ENCODE results near the gene NFATC2IP.

Gene NFATC2IP

DNA sequence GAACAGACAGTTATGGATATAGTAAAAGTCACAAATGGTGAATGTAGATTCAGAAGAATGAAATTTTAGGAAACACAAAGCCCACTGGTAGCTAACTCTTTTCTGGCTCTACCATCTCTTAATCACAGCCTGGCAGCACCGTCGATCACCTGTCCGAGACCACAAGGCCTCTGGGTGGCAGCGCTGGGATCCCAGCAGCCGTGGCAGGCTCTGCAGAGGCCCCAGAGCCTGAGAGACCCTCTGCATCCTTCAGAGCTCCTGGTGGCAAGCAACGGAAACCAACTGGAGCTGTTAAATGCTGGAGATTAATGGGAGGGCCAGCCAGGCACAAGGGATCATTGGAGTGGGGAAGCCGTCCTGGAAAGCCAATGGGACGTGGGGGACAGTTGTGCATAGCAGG is 60.4 kb downstream of the NFATC2IP start:
- DNase-seq, result no peak
- Histone ChIP-seq H3K14ac (ENCODE audit: low read length) (no peak overlapping the region), H3K27ac (ENCODE audit: low read depth, low read length) (no peak overlapping the region), H3K4me2 (ENCODE audit: low read length) (no peak overlapping the region), H3K4ac (ENCODE audit: low read depth, low read length) (no peak overlapping the region), H2BK120ac (ENCODE audit: insufficient read depth, low read length, poor library complexity) (no peak overlapping the region), H3K9me3 (ENCODE audit: insufficient read depth, low read depth, low read length) (peaks cover 3% of the 10 kb centered on the region), H3K9ac (ENCODE audit: low read length) (no peak overlapping the region), H2BK12ac (ENCODE audit: low read length) (no peak overlapping the region), H2AK5ac (ENCODE audit: low read length) (no peak overlapping the region), H3K27me3 (ENCODE audit: insufficient read depth, low read length) (no peaks in the 10 kb centered on the region), H4K91ac (ENCODE audit: low read depth, low read length) (no peak overlapping the region), H3K4me3 (ENCODE audit: low read depth, low read length) (no peak overlapping the region), H2AFZ (ENCODE audit: insufficient read depth, low read length, poor library complexity) (no peak overlapping the region), H3K18ac (ENCODE audit: low read length) (no peak overlapping the region), H3K23ac (ENCODE audit: low read length) (no peak overlapping the region), H4K8ac (ENCODE audit: low read depth, low read length) (no peak overlapping the region), H3K79me2 (ENCODE audit: control insufficient read depth, insufficient read depth, low read length, poor library complexity) (no peaks in the 10 kb centered on the region), H3K4me1 (ENCODE audit: control insufficient read depth in 1 of 2, insufficient read depth in 2 of 2, low read length in 2 of 2) (no peaks in the 10 kb centered on the region), H3K79me1 (ENCODE audit: low read length) (no peaks in the 10 kb centered on the region), H2BK5ac (ENCODE audit: low read depth, low read length, poor library complexity) (no peak overlapping the region), H3K36me3 (ENCODE audit: control insufficient read depth in 1 of 2, insufficient read depth in 2 of 2, low read length in 2 of 2) (no peaks in the 10 kb centered on the region), H4K12ac (ENCODE audit: low read depth, low read length) (no peak overlapping the region)
- no CpG with 5 or more reads among the region's 8 CpGs for WGBS (ENCODE audit: extremely low coverage, insufficient coverage, insufficient read length)

DNA sequence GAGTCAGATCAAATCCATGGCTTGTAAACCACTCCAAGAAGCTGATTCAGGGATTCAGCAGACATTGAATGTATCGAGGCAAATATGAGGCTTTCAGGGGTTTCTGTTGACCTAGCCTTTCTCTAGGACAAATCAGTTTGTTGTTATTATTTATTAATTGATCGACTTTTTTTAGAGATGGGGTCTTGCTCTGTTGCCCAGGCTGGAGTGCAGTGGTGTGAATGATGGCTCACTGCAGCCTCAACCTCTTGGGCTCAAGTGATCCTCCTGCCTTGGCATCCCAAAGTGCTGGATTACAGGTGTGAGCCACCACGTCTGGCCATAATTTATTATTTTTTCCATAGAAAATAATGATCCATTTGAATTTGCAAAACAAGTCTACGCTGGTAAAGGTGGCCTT is 61.1 kb downstream of the NFATC2IP start:
- H2BK12ac ChIP-seq (ENCODE audit: low read length), result no peak overlapping the region
- H2AFZ ChIP-seq (ENCODE audit: insufficient read depth, low read length, poor library complexity), result no peak overlapping the region
- WGBS (ENCODE audit: extremely low coverage, insufficient coverage, insufficient read length), result no CpG with 5 or more reads among the region's 4 CpGs
- H3K27me3 ChIP-seq (ENCODE audit: insufficient read depth, low read length), result no peaks in the 10 kb centered on the region
- no peaks in the 10 kb centered on the region for H3K4me1 ChIP-seq (ENCODE audit: control insufficient read depth in 1 of 2, insufficient read depth in 2 of 2, low read length in 2 of 2)
- no peak overlapping the region for H4K12ac ChIP-seq (ENCODE audit: low read depth, low read length)
- H3K9ac ChIP-seq (ENCODE audit: low read length), result no peak overlapping the region
- no peaks in the 10 kb centered on the region for H3K79me2 ChIP-seq (ENCODE audit: control insufficient read depth, insufficient read depth, low read length, poor library complexity)
- H4K8ac ChIP-seq (ENCODE audit: low read depth, low read length), result no peak overlapping the region
- H3K23ac ChIP-seq (ENCODE audit: low read length), result no peak overlapping the region
- H4K91ac ChIP-seq (ENCODE audit: low read depth, low read length), result no peak overlapping the region
- H3K9me3 ChIP-seq (ENCODE audit: insufficient read depth, low read depth, low read length), result peaks cover 3% of the 10 kb centered on the region
- no peak overlapping the region for H3K4ac ChIP-seq (ENCODE audit: low read depth, low read length)
- H2BK120ac ChIP-seq (ENCODE audit: insufficient read depth, low read length, poor library complexity), result no peak overlapping the region
- H3K4me3 ChIP-seq (ENCODE audit: low read depth, low read length), result no peak overlapping the region
- H3K79me1 ChIP-seq (ENCODE audit: low read length), result no peaks in the 10 kb centered on the region
- H3K36me3 ChIP-seq (ENCODE audit: control insufficient read depth in 1 of 2, insufficient read depth in 2 of 2, low read length in 2 of 2), result no peaks in the 10 kb centered on the region
- no peak overlapping the region for H3K4me2 ChIP-seq (ENCODE audit: low read length)
- H3K18ac ChIP-seq (ENCODE audit: low read length), result no peak overlapping the region
- H2AK5ac ChIP-seq (ENCODE audit: low read length), result no peak overlapping the region
- no peak for DNase-seq
- no peak overlapping the region for H2BK5ac ChIP-seq (ENCODE audit: low read depth, low read length, poor library complexity)
- no peak overlapping the region for H3K14ac ChIP-seq (ENCODE audit: low read length)
- H3K27ac ChIP-seq (ENCODE audit: low read depth, low read length), result no peak overlapping the region

DNA sequence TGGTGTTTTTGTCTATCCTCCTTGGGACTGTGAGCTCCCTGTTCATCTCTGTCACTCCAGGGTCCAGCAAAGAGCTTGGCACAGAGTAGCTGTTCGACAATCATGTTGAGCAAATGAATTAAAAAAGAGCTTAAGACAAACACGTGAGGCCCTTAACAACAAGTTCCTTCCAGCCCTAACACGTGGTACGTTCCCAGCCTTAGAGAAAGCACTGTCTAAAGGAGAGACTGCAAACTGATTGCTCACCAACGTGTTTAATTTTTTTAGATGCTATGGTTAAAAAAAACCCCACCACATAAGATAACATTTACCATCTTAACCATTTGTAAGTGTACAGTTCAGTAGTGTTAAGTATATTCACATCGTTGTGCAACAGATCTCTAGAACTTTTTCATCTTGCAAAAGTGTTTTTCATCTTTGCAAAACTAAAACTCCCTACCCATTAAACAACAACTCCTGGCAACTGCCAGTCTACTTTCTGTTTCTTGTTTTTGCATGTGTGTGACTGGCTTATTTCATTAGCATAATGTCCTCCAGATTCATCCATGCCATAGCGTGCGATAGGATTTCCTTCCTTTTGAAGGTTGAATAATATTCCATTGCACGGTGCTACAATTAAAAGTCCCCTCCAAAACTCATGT is 62.3 kb downstream of the NFATC2IP start:
- no peaks in the 10 kb centered on the region for H3K79me1 ChIP-seq (ENCODE audit: low read length)
- no peak overlapping the region for H3K18ac ChIP-seq (ENCODE audit: low read length)
- WGBS (ENCODE audit: extremely low coverage, insufficient coverage, insufficient read length), result no CpG with 5 or more reads among the region's 9 CpGs
- no peak overlapping the region for H2BK5ac ChIP-seq (ENCODE audit: low read depth, low read length, poor library complexity)
- no peaks in the 10 kb centered on the region for H3K79me2 ChIP-seq (ENCODE audit: control insufficient read depth, insufficient read depth, low read length, poor library complexity)
- H3K4me3 ChIP-seq (ENCODE audit: low read depth, low read length), result no peak overlapping the region
- no peak overlapping the region for H3K14ac ChIP-seq (ENCODE audit: low read length)
- no peak overlapping the region for H2BK120ac ChIP-seq (ENCODE audit: insufficient read depth, low read length, poor library complexity)
- H3K9ac ChIP-seq (ENCODE audit: low read length), result no peak overlapping the region
- no peak overlapping the region for H2BK12ac ChIP-seq (ENCODE audit: low read length)
- no peak overlapping the region for H2AFZ ChIP-seq (ENCODE audit: insufficient read depth, low read length, poor library complexity)
- no peak overlapping the region for H2AK5ac ChIP-seq (ENCODE audit: low read length)
- no peaks in the 10 kb centered on the region for H3K4me1 ChIP-seq (ENCODE audit: control insufficient read depth in 1 of 2, insufficient read depth in 2 of 2, low read length in 2 of 2)
- no peak overlapping the region for H3K27ac ChIP-seq (ENCODE audit: low read depth, low read length)
- no peak overlapping the region for H4K8ac ChIP-seq (ENCODE audit: low read depth, low read length)
- no peak overlapping the region for H3K4me2 ChIP-seq (ENCODE audit: low read length)
- no peak for DNase-seq
- H3K9me3 ChIP-seq (ENCODE audit: insufficient read depth, low read depth, low read length), result peaks cover 3% of the 10 kb centered on the region
- no peaks in the 10 kb centered on the region for H3K27me3 ChIP-seq (ENCODE audit: insufficient read depth, low read length)
- no peaks in the 10 kb centered on the region for H3K36me3 ChIP-seq (ENCODE audit: control insufficient read depth in 1 of 2, insufficient read depth in 2 of 2, low read length in 2 of 2)
- no peak overlapping the region for H4K12ac ChIP-seq (ENCODE audit: low read depth, low read length)
- no peak overlapping the region for H3K4ac ChIP-seq (ENCODE audit: low read depth, low read length)
- H4K91ac ChIP-seq (ENCODE audit: low read depth, low read length), result no peak overlapping the region
- H3K23ac ChIP-seq (ENCODE audit: low read length), result no peak overlapping the region

DNA sequence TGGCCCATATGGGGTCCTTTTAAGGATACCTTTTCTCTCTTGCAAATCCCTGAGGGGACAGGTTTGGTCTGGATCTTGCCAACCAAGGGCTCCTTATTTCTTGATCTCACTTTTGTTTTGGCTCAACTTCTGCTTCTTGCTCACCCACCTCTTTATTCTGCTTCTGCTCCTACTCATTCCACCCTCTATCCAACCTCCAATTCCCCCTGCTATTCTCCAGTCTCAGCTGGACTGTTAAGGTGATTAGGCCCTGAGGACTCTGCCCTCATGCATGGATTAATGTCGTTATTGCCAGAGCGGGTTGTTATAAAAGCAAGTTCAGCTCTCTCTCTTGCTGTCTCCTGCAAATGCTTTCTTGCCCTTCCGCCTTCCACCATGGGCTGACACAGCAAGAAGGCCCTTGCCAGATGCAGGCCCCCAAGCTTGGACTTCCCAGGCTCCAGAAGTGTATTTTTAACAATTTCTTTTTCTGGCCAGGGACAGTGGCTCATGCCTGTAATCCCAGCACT is 63.9 kb downstream of the NFATC2IP start:
- no peaks in the 10 kb centered on the region for H3K4me1 ChIP-seq (ENCODE audit: control insufficient read depth in 1 of 2, insufficient read depth in 2 of 2, low read length in 2 of 2)
- H2AK5ac ChIP-seq (ENCODE audit: low read length), result no peak overlapping the region
- DNase-seq, result no peak
- H4K91ac ChIP-seq (ENCODE audit: low read depth, low read length), result no peak overlapping the region
- H3K9me3 ChIP-seq (ENCODE audit: insufficient read depth, low read depth, low read length), result peaks cover 2% of the 10 kb centered on the region
- no peak overlapping the region for H3K23ac ChIP-seq (ENCODE audit: low read length)
- no peak overlapping the region for H2BK120ac ChIP-seq (ENCODE audit: insufficient read depth, low read length, poor library complexity)
- no peak overlapping the region for H3K4ac ChIP-seq (ENCODE audit: low read depth, low read length)
- H4K12ac ChIP-seq (ENCODE audit: low read depth, low read length), result no peak overlapping the region
- no peak overlapping the region for H3K14ac ChIP-seq (ENCODE audit: low read length)
- H3K4me2 ChIP-seq (ENCODE audit: low read length), result no peak overlapping the region
- no peaks in the 10 kb centered on the region for H3K27me3 ChIP-seq (ENCODE audit: insufficient read depth, low read length)
- no peaks in the 10 kb centered on the region for H3K79me1 ChIP-seq (ENCODE audit: low read length)
- no peak overlapping the region for H2AFZ ChIP-seq (ENCODE audit: insufficient read depth, low read length, poor library complexity)
- H3K4me3 ChIP-seq (ENCODE audit: low read depth, low read length), result no peak overlapping the region
- H2BK5ac ChIP-seq (ENCODE audit: low read depth, low read length, poor library complexity), result no peak overlapping the region
- WGBS (ENCODE audit: extremely low coverage, insufficient coverage, insufficient read length), result no CpG with 5 or more reads among the region's 3 CpGs
- H2BK12ac ChIP-seq (ENCODE audit: low read length), result no peak overlapping the region
- no peak overlapping the region for H3K27ac ChIP-seq (ENCODE audit: low read depth, low read length)
- no peak overlapping the region for H4K8ac ChIP-seq (ENCODE audit: low read depth, low read length)
- no peak overlapping the region for H3K9ac ChIP-seq (ENCODE audit: low read length)
- H3K18ac ChIP-seq (ENCODE audit: low read length), result no peak overlapping the region
- no peaks in the 10 kb centered on the region for H3K36me3 ChIP-seq (ENCODE audit: control insufficient read depth in 1 of 2, insufficient read depth in 2 of 2, low read length in 2 of 2)
- H3K79me2 ChIP-seq (ENCODE audit: control insufficient read depth, insufficient read depth, low read length, poor library complexity), result no peaks in the 10 kb centered on the region
